Measurements from ENCODE around the gene SS18L1.

The SS18L1 gene

GRCh38 chr20:62198931-62199330 is 55.4 kb downstream of the SS18L1 start:
- DNase-seq: no peak

GRCh38 chr20:62200491-62201172 is 57.1 kb downstream of the SS18L1 start:
- DNase-seq: no peak

GRCh38 chr20:62201173-62202082 is 57.9 kb downstream of the SS18L1 start:
- DNase-seq: no peak

DNA sequence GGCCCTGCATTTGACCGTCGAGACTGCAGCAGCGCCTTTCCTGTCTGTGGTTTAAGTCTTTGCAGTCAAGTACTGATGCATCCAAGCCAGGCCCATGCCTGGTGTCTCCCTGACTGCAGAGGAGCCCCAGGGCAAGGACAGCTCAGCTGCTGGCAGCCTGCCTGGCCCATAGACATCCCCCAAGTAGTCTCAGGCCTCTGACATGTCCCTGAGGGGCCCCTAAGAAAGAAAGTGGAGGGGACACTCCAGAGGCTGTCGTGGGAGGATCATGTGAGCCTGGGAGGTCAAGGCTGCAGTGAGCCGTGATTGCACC is 58.5 kb downstream of the SS18L1 start:
- DNase-seq: no peak

DNA sequence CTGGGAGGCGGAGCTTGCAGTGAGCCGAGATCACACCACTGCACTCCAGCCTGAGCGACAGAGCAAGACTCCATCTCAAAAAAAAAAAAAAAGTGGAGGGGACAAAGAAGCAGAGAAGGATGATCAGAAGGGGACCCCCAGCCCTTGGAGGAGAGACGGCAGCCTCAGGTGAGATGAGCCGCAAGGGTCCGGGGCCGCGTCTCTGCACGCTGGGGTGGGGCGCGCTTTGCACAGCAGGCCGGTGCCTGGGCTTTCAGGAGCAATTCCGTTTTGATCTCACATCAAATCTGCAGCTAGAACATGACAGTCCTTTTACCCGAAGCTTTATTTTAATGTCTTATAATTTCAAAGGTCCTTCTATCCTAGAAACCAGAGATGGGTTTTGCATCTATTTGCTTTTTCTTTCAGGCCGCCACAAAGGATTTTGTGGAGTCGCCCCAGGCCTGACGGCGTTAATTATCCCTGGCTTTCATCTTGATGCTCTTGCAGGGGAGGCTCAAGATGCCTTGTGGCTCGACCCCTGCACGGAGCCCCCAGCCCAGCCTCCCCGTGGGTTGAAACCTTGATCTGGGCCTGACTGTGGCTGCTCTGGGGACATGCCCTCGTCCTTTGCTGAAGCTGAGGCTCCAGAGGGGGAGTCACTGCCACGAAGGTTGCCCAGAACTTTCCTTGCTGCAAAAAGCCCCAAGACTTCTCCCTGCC is 59.3 kb downstream of the SS18L1 start:
- no peak for DNase-seq

DNA sequence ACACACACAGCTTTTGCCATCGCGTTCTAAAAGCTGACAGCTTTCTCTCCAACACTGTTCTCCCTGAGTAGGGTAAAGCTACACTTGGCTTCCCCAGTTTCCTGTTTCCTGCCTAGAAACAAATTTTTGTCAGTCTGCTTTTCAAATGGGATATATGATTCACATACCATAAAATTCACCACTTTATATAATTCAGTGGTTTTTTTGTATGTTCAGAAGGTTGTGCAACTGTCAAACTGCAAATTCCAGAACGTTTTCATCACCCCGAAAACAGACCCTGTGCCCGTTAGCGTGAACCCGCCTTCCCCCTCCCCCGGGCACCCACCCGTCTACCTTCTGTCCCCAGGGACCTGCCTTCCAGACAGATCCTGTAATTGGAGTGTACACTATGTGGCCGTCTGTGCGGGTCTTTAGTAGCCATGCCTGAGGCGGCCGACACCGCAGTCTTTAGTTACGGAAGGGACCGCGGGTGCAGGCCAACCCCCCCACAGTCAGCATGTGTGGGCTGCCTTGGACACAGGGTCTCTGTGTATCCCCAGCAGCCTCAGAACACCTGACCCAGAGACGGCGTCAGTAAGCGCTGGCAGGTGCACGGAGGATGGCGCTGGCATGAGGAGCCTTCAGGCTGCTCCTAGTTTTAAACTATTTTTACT is 59.9 kb downstream of the SS18L1 start:
- DNase-seq: no peak

DNA sequence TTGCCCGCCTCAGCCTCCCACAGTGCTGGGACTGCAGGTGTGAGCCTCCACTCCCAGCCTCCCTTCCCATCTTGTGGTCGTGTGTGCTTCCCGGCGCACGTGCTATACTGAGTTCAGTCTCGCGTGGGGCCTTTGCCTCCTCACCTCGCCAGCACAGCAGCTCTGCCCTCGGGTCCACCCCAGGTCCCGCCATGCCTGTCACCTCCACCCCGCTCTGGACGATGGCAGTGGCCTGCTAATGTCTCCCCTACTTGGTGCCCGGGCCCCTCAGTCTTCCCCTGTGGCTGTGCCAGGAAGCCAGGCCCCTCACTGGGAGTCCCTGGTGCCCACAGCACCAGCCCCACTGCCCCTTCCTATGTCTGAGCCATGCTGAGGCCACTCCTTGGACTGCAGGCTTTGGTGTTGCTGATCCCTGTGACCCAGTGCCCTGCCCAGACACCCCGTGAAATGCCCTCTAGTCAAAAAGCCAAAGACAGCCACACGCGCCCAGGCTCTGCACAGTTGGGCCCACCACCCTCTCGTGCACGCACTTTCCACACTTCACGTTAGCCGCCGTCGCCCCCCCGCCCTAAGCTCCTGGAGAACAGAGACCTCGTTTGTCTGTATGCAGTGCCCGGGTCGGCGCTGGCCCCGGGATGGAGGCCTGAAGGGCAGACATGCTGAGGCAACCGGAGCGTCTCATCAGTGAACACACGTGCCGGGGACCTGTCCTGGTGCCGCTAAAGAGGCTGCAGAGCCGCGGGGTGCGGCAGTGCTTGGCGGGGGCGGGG is 62.2 kb downstream of the SS18L1 start:
- no peak for DNase-seq

DNA sequence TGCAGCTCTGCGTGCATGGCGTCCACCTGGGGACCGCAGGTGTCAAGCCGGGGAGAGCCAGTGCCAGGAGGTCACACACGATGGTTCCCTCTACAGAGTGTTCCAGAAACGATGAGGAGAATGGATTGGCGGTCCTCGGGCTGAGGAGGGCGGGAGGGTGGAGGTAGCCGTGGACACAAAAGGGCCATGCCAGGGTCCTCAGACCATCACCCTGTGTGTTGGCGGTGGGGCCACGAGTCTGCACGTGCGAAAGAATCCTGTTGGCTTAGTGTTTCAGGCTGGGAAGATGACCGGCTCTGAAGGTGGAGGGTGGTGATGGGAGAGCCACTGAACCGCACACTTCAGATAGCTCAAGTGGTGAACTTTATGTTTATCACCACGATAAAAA is 62.8 kb downstream of the SS18L1 start:
- no peak for DNase-seq

- no peak for DNase-seq
Observed at GRCh38 chr20:62208061-62208794, 64.7 kb downstream of the SS18L1 start.

DNA sequence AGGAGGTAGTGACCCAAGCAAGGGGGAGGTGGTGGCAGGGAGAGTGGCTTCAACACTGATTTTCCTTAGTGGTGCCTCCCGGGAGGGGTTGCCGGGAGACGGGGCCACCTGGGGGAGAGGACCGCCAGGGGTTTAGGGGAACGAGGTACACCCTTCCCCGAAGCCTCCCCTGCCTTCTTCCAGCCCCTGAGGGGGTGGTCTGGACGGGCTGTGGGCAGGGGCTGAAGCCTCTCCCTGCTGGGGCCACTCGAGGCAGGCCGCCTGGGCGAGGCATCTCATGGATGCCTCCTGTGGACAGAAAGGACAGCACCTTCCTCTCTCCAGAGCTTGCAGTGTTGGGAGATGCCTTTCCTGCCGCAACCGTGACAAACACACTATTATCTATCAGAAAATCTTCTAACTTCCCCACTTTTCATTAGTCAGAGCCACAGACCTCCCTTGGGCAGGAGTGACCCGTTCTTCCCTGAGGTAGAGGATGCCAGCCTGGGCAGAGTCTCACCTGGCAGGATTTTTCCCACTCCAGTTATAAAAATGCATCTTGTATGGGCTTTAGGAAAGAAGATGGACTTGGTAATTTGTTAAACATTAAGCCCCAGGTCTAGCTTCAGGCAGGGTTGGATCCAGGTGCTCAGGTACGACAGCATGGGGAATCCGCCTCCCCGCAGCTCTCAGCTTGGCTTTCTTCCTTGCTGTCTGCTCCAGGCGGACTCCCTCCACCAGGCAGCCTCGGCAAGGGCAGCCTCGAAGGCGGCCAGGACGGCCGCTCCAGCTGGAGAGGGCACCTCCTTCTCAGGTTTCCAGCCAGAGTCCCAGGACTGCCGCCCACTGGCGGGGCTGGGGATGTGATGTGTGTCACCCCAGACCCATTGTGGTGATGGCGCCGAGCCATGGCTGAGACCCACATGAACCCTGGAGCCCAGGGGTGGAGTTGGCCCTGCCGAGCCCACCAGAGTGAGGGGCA is 65.5 kb downstream of the SS18L1 start:
- DNase-seq: no peak

GRCh38 chr20:62209850-62210495 is 66.4 kb downstream of the SS18L1 start:
- no peak for DNase-seq

DNA sequence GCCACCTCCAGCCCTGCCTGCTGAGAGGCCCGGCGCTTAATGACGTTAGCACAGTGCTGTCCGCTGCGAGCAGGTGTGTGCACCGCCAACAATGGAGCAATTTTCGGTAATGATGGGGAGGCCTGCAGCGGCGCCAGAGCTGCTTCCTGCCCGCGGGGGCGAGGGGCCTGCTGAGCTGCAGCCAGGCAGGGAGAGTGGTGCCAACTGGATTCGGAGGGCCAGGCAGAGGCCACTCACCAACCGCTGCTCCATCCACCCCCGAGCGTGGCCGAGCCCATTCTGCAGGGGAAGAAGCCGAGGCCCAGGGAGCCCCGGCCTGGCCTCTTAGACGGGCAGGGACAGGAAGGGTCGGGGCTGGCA is 66.9 kb downstream of the SS18L1 start:
- DNase-seq: no peak

DNA sequence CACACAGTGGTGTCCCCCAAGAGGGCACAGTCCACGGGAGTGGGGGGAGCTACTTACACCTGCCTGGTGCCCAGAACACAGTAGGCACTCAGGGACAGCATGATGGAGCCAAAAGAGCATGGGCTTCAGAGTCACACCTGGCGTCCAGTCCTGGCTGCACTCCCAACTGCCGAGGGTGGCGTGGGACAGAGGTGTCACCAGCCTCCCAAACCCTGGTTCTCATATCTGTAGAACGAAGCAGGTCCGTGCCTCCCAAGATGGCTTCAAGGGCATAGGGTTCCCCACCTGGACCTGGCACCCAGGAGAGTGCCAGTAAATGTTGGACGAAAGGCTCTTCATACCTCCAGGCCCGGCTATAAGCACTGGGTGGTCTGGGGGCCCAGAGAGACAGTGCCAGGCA is 67.6 kb downstream of the SS18L1 start:
- DNase-seq: no peak

DNA sequence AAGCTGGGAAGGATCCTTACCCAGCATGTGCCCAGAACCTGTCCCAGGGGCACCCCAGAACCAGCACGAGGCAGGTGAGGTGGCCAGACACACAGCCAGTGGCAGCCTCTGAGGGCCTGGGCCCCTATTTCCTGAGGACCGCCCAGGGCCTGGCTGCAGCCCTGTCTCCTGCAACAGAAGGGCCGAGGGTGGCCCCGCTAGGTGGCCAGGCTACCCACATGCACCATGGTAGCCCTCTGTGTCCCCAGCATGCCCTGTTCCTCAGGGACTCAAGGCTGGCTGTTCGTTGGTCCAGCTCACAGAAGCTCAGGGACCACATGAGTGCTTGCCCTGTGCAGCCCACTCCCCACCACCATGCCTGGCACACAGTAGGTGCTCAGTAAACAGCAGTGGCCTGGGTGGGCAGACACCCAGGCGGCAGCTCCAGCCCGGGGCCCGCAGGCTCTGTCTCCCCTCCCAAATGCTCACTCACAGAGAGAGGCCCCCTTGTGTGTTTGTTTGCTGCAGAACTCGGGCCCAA is 68.3 kb downstream of the SS18L1 start:
- no peak for DNase-seq

GRCh38 chr20:62212299-62212698 is 68.7 kb downstream of the SS18L1 start:
- no peak for DNase-seq

- no peak for DNase-seq
Observed at GRCh38 chr20:62214067-62214466, 70.5 kb downstream of the SS18L1 start.

DNA sequence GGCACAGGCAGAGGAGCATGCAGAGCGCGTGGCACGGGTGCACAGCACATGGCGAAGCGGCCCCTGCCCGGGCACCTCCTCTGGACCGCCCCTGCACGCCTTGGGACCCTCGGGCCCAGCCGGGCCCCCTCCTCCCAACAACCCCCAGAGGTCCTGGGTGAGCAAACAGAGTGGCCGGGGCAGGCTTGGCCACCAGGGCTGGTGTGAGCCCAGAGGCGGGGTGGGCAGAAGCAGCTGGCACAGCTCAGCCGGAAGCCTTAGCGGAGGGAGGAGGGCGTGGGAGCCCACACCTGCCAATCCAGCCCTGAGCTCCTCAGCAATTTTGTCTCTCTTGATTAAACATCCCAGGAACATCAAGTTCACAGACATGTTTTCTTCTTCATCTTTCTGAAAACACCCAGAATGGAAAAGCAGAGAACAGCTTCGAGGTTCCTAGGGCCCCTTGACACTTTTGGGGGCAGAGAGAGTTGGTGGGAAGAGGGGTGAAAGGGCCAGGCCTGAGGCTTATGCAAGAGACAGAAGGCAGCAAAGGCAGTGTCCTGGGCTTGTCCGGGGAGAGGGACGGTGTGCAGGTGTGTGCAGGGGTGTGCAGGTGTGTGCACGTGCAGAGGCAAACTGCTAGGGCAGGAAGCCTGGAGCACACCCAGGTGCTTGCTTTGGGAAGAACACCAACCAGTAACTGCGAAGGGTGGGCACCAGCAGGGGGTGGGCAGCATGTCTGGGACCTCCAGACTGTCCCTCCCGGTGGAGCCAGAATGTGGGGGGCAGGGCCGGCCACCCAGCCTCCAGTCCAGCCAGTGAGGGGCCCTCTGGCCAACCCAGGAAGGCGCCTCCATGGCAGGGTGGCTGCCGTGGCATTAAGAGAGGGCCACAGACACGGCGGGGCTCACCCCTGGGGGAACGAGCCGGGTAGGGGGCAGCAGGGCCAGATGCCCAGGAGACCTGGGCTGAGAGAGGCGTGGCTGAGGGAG is 71.7 kb downstream of the SS18L1 start:
- no peak for DNase-seq

DNA sequence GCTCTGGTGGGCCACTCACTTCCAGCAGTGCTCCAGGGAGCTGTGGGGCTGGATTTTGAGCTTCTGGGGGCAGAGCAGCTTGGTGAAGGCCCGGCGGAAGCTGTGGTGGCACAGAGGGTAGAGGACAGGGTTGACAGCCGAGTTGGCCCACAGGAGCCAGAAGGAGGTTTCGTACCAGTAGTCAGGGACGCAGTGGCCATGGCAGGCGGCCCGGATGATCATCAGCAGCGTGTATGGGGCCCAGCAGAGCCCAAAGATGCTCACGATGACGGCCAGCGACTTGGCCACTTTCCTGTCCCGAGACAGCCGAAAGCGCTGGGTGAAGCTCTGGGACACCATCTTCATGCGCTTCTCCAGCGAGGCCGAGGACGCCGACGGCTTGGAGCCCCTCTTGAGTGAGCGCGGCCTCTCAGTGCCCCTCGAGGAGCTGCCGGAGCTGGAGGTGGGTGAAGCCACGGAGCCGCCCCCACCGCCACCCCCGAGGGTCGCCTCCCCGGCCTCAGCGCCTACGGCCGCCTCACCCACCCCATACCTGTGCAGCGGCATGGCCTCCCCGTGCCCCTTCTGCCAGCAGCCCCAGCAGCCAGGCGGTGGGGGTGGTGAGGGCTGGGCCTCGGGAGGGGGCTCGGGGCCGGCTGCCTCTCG is 72.5 kb downstream of the SS18L1 start:
- DNase-seq: no peak
